Neural cell (in vitro differentiated cells): ENCODE measurements around the gene ANKRD39. TPM values are rescaled to one million over a fixed set of nuclear protein-coding genes. Genes with fewer than 3 reads are reported as not detected.

Source experiments
- H2AFZ ChIP-seq: fragments of 200-600, 300-800 bp; sonication (generic), shearing (Covaris generic); 2 replicates; pipeline ENCODE4 v1.6.0; 2014; ENCODE audit warnings: low read depth, mild to moderate bottlenecking, antibody characterized with exemption, low read length, moderate library complexity
- H3F3A ChIP-seq: fragments of 200-600 bp; shearing (Covaris generic); 2 replicates; pipeline ENCODE4 v1.6.1; 2016; ENCODE audit warnings: mild to moderate bottlenecking, moderate library complexity, mixed read lengths, antibody characterized with exemption, low read length; ENCODE audit not compliant: insufficient read depth, poor library complexity, severe bottlenecking
- H3K27ac ChIP-seq: fragments of 200-600, 300-800 bp; sonication (generic), shearing (Covaris generic); 2 replicates; pipeline ENCODE4 v1.5.1; 2014; ENCODE audit warnings: mild to moderate bottlenecking, low read length, moderate library complexity
- H3K27me3 ChIP-seq: fragments of 300-800, 200-600 bp; sonication (generic), shearing (Covaris generic); 2 replicates; pipeline ENCODE4 v1.6.0; 2014; ENCODE audit warnings: mild to moderate bottlenecking, low read depth, low read length, moderate library complexity; ENCODE audit not compliant: insufficient read depth
- H3K36me3 ChIP-seq: fragments of 300-800, 200-600 bp; sonication (generic), shearing (Covaris generic); 2 replicates; pipeline ENCODE4 v1.5.1; 2014; ENCODE audit warnings: mild to moderate bottlenecking, antibody characterized with exemption, low read length, moderate library complexity; ENCODE audit not compliant: insufficient read depth
- H3K4me2 ChIP-seq: fragments of 300-800, 200-600 bp; sonication (generic), shearing (Covaris generic); 2 replicates; pipeline ENCODE4 v1.6.0; 2014; ENCODE audit warnings: mild to moderate bottlenecking, low read length
- H3K4me3 ChIP-seq: fragments of 300-800, 200-600 bp; sonication (generic), shearing (Covaris generic); 2 replicates; pipeline ENCODE4 v1.5.1; 2014; ENCODE audit warnings: mild to moderate bottlenecking, low read length, moderate library complexity
- H3K79me2 ChIP-seq: fragments of 200-600 bp; shearing (Covaris generic); replicated peaks from 2 replicates; pipeline ENCODE4 v1.6.0; 2014; ENCODE audit warnings: mild to moderate bottlenecking, low read length, moderate library complexity; ENCODE audit not compliant: insufficient read depth
- H3K9ac ChIP-seq: fragments of 300-800, 200-600 bp; sonication (generic), shearing (Covaris generic); 2 replicates; pipeline ENCODE4 v1.6.1; 2016; ENCODE audit warnings: mild to moderate bottlenecking, low read length, mixed read lengths
- H3K9me2 ChIP-seq: fragments of 200-600 bp; shearing (Covaris generic); 2 replicates; pipeline ENCODE4 v1.6.1; 2016; ENCODE audit warnings: mild to moderate bottlenecking, low read length, mixed read lengths; ENCODE audit not compliant: insufficient read depth
- H3K9me3 ChIP-seq: fragments of 200-600, 300-800 bp; sonication (generic), shearing (Covaris generic); 2 replicates; pipeline ENCODE4 v1.6.1; 2016; ENCODE audit warnings: mild to moderate bottlenecking, mixed run types, low read length, moderate library complexity, mixed read lengths
- H4K20me1 ChIP-seq: fragments of 200-600 bp; shearing (Covaris generic); 2 replicates; pipeline ENCODE4 v1.6.1; 2016; ENCODE audit warnings: mild to moderate bottlenecking, mixed run types; ENCODE audit not compliant: insufficient read depth
- EP300 ChIP-seq: fragments of 450-650 bp; conservative IDR thresholded peaks from 2 replicates; pipeline ENCODE4 v1.6.1; 2014; ENCODE audit warnings: antibody characterized with exemption, mild to moderate bottlenecking, moderate library complexity; ENCODE audit not compliant: poor library complexity, severe bottlenecking
- EZH2 ChIP-seq: fragments of 200-600, 300-800 bp; shearing (Covaris generic), sonication (generic); IDR thresholded peaks from 2 replicates; pipeline ENCODE4 v1.6.1; 2014; ENCODE audit warnings: antibody characterized with exemption, low read length, borderline replicate concordance, mild to moderate bottlenecking; ENCODE audit not compliant: insufficient read depth, poor library complexity, severe bottlenecking
- MXI1 ChIP-seq: fragments of 450-650 bp; conservative IDR thresholded peaks from 2 replicates; pipeline ENCODE4 v1.6.1; 2014; ENCODE audit warnings: antibody characterized with exemption, mild to moderate bottlenecking; ENCODE audit not compliant: poor library complexity, severe bottlenecking
- POLR2AphosphoS5 ChIP-seq: IDR thresholded peaks from 2 replicates; pipeline ENCODE4 v1.6.1; 2012
- RAD21 ChIP-seq: fragments of 450-650 bp; conservative IDR thresholded peaks from 2 replicates; pipeline ENCODE4 v1.6.1; 2014; ENCODE audit warnings: antibody characterized with exemption, mild to moderate bottlenecking, moderate library complexity
- SMC3 ChIP-seq: fragments of 450-650 bp; conservative IDR thresholded peaks from 2 replicates; pipeline ENCODE4 v1.6.1; 2014; ENCODE audit warnings: antibody characterized with exemption, mild to moderate bottlenecking, moderate library complexity; ENCODE audit not compliant: poor library complexity
- TAF1 ChIP-seq: IDR thresholded peaks from 2 replicates; pipeline ENCODE4 v1.6.1; 2012; ENCODE audit warnings: low read depth
- polyA plus RNA-seq: library from polyadenylated mRNA; depleted of rRNA; stranded (reverse); fragments of >200 nt; gene quantifications from 2 replicates; pipeline ENCODE4 v1.2.3, GENCODE V29; 2014
- TF ChIP-seq, protein P1 (sequence below): fragments of 450-650 bp; IDR thresholded peaks from 2 replicates; pipeline ENCODE4 v1.5.1; 2014; ENCODE audit warnings: antibody characterized with exemption, mild to moderate bottlenecking, moderate library complexity; ENCODE audit not compliant: poor library complexity, severe bottlenecking
- TF ChIP-seq, protein P2 (sequence below): IDR thresholded peaks from 2 replicates; pipeline ENCODE4 v1.6.1; 2012; ENCODE audit warnings: borderline replicate concordance

Gene ANKRD39
- polyA plus RNA-seq, 1 donor from 2014 or later, result 30.7 TPM

DNA sequence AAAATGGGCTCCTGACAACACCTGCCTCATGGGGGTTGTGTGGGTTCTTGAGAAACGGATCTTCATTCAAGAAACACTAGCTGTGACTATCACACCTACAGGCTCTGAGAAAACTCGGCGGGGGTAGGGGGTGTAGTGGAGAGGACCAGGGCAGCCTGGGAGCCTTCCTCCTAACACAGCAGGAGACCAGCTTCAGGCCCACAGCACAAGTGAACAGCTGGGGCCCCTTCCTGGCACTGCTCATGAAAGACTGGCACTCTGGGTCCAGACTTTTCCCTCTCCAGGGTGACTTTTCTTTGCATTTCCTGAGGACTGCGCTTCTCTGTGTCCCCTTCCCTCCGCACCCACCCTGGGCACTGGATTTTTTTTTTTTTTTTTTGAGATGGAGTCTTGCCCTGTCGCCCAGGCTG, 19.2 kb upstream of the ANKRD39 start:
- H3K27ac ChIP-seq, result no peak overlapping the region
- no peaks in the 10 kb centered on the region for H3K9me3 ChIP-seq
- no peaks in the 10 kb centered on the region for H3K27me3 ChIP-seq
- no peak overlapping the region for H3K4me2 ChIP-seq
- H3K9ac ChIP-seq, result no peak overlapping the region
- no peaks in the 10 kb centered on the region for H3K36me3 ChIP-seq
- no peak for TF ChIP-seq SMC3
- TF ChIP-seq TAF1, result no peak
- TF ChIP-seq EP300, result no peak
- no peak for TF ChIP-seq POLR2AphosphoS5
- TF ChIP-seq, protein P1, sequence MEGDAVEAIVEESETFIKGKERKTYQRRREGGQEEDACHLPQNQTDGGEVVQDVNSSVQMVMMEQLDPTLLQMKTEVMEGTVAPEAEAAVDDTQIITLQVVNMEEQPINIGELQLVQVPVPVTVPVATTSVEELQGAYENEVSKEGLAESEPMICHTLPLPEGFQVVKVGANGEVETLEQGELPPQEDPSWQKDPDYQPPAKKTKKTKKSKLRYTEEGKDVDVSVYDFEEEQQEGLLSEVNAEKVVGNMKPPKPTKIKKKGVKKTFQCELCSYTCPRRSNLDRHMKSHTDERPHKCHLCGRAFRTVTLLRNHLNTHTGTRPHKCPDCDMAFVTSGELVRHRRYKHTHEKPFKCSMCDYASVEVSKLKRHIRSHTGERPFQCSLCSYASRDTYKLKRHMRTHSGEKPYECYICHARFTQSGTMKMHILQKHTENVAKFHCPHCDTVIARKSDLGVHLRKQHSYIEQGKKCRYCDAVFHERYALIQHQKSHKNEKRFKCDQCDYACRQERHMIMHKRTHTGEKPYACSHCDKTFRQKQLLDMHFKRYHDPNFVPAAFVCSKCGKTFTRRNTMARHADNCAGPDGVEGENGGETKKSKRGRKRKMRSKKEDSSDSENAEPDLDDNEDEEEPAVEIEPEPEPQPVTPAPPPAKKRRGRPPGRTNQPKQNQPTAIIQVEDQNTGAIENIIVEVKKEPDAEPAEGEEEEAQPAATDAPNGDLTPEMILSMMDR, result no peak
- TF ChIP-seq, protein P2, sequence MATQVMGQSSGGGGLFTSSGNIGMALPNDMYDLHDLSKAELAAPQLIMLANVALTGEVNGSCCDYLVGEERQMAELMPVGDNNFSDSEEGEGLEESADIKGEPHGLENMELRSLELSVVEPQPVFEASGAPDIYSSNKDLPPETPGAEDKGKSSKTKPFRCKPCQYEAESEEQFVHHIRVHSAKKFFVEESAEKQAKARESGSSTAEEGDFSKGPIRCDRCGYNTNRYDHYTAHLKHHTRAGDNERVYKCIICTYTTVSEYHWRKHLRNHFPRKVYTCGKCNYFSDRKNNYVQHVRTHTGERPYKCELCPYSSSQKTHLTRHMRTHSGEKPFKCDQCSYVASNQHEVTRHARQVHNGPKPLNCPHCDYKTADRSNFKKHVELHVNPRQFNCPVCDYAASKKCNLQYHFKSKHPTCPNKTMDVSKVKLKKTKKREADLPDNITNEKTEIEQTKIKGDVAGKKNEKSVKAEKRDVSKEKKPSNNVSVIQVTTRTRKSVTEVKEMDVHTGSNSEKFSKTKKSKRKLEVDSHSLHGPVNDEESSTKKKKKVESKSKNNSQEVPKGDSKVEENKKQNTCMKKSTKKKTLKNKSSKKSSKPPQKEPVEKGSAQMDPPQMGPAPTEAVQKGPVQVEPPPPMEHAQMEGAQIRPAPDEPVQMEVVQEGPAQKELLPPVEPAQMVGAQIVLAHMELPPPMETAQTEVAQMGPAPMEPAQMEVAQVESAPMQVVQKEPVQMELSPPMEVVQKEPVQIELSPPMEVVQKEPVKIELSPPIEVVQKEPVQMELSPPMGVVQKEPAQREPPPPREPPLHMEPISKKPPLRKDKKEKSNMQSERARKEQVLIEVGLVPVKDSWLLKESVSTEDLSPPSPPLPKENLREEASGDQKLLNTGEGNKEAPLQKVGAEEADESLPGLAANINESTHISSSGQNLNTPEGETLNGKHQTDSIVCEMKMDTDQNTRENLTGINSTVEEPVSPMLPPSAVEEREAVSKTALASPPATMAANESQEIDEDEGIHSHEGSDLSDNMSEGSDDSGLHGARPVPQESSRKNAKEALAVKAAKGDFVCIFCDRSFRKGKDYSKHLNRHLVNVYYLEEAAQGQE, result no peak
- no peak for TF ChIP-seq RAD21
- no peaks in the 10 kb centered on the region for H3K9me2 ChIP-seq
- no peak overlapping the region for H3K4me3 ChIP-seq
- H2AFZ ChIP-seq, result no peak overlapping the region
- H3F3A ChIP-seq, result no peaks in the 10 kb centered on the region
- no peaks in the 10 kb centered on the region for H4K20me1 ChIP-seq
- H3K79me2 ChIP-seq, result no peaks in the 10 kb centered on the region

DNA sequence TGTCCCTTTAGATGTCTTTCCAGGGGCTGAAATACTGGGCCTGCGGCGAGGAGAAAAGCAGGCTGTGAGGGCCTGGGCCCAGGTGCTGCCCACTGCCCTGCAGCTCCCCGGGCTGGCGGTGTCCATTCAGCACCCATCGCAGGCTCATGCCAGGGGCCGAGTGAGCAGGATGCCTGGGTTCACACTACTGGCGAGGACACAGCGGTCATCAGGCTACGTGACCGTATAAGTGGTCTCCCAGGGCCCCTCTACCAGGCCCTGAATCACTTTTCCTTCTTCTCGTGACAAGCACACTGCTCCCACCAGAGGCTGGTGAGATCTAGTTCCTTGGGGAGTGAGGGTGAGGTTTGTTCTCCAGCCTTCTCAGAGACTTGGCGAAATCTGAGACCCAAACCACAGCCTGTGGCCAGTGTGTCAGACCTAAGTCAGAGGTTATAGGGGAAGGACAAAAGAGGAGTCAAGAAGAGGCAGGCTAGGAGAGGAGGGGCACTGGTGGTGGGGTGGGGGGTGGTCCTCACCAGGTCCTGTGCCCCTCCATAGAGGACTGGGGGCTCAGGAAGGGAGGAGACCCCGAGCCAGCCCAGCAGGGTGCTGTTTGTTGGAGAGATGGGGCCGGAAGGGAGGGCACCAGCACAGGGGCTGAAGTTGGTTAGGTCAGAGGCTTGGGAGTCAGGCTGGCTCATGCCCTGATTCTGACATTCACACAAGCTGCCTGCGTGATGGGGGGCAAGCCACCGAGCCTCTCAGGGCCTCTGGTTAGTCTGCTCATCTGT, 18.6 kb upstream of the ANKRD39 start:
- Histone ChIP-seq H3K4me2 (no peak overlapping the region), H4K20me1 (no peaks in the 10 kb centered on the region), H3K79me2 (no peaks in the 10 kb centered on the region), H3K9ac (no peak overlapping the region), H3K9me3 (no peaks in the 10 kb centered on the region), H3F3A (no peaks in the 10 kb centered on the region), H3K36me3 (no peaks in the 10 kb centered on the region), H3K27me3 (no peaks in the 10 kb centered on the region), H3K27ac (no peak overlapping the region), H3K4me3 (no peak overlapping the region), H3K9me2 (no peaks in the 10 kb centered on the region), H2AFZ (no peak overlapping the region)
- TF ChIP-seq POLR2AphosphoS5 (no peak), EZH2 (no peak), MXI1 (no peak), RAD21 (no peak), SMC3 (no peak), EP300 (no peak), TAF1 (no peak)
- TF ChIP-seq, protein P2, result no peak
- TF ChIP-seq, protein P1, result no peak
